ENCODE data around the gene DNAI1.

DNAI1 gene

DNA sequence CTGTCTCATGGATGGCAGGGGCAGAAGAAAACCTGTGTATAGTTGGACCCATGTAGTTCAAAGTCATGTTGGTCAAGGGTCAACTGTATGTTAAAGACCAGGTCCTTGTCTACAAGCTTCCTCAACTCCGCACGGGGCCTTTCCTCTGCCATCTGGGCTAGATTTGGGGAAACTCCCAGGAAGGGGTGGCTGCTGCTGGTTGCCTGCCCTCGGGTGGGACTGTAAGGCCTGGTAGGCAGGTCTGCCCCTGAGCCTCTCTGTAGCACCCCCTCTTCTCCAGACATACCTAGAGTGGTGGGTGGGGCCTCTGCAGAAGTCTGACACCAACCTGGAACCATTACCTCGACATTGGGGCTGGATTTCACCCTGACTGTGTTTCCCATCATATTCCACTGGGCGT lies 49.0 kb downstream of the DNAI1 start:
- in situ Hi-C loops (cut with MboI; ENCODE audit: low pct_unique_long_range_greater_than_20kb, low sequenced_read_pairs, unreplicated experiment), result no loop called here
- TF ChIP-seq, protein P1, sequence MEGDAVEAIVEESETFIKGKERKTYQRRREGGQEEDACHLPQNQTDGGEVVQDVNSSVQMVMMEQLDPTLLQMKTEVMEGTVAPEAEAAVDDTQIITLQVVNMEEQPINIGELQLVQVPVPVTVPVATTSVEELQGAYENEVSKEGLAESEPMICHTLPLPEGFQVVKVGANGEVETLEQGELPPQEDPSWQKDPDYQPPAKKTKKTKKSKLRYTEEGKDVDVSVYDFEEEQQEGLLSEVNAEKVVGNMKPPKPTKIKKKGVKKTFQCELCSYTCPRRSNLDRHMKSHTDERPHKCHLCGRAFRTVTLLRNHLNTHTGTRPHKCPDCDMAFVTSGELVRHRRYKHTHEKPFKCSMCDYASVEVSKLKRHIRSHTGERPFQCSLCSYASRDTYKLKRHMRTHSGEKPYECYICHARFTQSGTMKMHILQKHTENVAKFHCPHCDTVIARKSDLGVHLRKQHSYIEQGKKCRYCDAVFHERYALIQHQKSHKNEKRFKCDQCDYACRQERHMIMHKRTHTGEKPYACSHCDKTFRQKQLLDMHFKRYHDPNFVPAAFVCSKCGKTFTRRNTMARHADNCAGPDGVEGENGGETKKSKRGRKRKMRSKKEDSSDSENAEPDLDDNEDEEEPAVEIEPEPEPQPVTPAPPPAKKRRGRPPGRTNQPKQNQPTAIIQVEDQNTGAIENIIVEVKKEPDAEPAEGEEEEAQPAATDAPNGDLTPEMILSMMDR (IDR thresholded peaks at IDR 0.05; ENCODE audit: extremely low read depth, insufficient read depth, missing control alignments), result no peak
- DNase-seq (ENCODE audit: low spot score), result no peak

DNA sequence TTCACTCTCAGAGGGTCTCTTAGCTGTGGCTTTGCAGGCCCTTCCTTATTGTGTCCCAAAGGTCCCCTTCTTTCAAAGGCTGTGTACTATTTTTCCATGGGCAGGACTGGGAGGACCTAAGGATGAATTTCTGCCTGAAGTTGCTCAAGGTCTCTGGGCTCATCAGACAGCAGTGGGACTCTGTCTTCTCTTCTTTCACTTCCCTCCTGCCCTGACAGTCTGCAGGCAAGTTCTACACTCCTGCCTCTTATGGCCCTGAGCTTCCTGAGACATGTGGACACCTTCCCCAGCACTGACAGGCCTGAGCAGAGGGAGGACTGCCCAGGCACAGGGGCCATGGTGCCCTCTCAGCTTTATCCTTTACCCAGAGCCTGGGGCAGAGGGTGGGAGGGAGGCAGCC lies 49.4 kb downstream of the DNAI1 start:
- in situ Hi-C loops (cut with MboI; ENCODE audit: low pct_unique_long_range_greater_than_20kb, low sequenced_read_pairs, unreplicated experiment), result no loop called here
- no peak for DNase-seq (ENCODE audit: low spot score)
- TF ChIP-seq, protein P1 (IDR thresholded peaks at IDR 0.05; ENCODE audit: extremely low read depth, insufficient read depth, missing control alignments), result no peak

DNA sequence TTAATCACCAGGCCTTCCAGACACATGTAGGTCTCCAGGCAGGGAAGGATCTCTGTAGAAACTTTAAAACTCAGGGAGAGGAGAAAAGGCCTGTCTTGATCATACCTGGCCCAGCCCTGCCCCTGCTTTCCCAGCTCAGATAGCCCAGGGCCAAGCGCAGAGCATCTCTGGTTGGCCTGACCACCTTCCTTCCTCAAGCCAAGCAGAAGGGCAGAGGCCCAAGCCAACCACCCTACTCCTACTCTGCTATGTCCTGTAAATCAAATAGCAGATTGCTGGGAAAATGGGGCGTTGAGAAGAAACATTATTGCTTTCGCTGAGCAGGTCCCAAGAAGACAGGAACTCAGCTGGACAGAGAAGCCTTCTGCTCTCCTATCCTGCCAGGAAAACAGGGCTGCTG lies 49.9 kb downstream of the DNAI1 start:
- no peak for DNase-seq (ENCODE audit: low spot score)
- in situ Hi-C loops (cut with MboI; ENCODE audit: low pct_unique_long_range_greater_than_20kb, low sequenced_read_pairs, unreplicated experiment), result no loop called here
- TF ChIP-seq, protein P1 (IDR thresholded peaks at IDR 0.05; ENCODE audit: extremely low read depth, insufficient read depth, missing control alignments), result no peak

DNA sequence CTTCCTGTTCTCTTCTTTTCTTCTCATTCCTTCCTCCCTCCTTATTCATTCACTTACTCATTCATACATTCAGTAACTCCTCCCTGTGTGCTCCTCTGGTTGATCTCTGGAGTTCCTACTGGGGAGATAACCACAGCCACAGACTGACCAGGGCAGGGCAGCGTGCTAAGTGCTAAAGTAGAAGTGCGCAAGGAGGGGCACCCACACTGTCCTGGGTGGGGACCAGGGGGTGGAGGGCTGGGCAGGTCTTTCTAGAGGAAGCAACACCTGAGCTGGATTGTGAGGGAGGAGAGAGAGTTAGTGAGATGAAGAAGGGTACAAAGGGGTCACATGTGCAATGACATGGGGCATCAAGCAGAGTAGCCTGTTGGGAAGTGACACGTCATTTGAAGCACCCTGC lies 50.3 kb downstream of the DNAI1 start:
- TF ChIP-seq, protein P1 (IDR thresholded peaks at IDR 0.05; ENCODE audit: extremely low read depth, insufficient read depth, missing control alignments), result no peak
- in situ Hi-C loops (cut with MboI; ENCODE audit: low pct_unique_long_range_greater_than_20kb, low sequenced_read_pairs, unreplicated experiment), result no loop called here

DNA sequence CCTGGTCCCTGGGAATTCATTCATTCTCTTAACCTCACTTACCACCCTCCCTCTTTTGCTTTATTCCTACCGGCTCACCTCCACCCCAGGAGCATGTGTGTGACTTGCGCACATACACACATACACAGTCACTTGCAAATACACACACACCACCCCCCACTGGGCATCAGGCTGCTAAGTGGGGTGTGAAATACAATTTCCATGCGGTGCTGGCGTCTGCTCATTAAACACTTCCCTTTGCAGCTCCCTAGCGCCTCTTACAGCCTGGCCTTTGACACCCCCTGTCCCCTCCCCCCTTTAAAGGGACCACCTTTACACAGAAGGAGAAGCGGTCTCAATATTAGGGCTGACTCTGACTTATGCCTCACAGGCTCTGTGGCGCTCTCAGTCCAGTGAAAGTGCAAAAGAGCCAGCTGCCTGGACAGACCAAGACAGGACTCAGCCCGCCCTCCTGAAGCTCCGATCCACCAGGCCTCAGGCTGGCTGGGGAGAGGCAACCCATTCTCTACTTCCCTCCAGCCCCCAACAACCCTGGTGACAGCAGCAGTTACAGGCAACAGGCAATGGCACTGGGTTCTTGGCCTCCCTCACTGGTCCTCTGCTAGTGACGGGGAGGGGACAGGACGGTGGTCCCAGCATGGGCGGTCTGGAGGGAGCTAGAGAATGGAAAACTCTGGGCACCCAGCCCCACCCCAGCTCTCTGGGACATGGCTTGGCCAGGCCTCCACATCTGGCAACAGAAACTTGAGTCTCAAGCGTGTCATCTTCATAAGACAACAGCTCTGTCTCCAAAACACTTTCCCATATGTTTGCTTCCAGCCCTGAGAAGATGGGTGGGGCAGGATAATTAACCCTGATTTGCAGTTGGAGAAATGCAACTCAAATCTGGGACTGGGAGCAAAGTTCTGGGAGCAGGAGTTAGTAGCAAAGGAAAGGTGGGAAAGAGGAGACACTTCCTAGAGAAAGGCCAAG lies 52.2 kb downstream of the DNAI1 start:
- no peak for DNase-seq (ENCODE audit: low spot score)
- in situ Hi-C loops (cut with MboI; ENCODE audit: low pct_unique_long_range_greater_than_20kb, low sequenced_read_pairs, unreplicated experiment), result no loop called here
- TF ChIP-seq, protein P1 (IDR thresholded peaks at IDR 0.05; ENCODE audit: extremely low read depth, insufficient read depth, missing control alignments), result no peak

More for the DNA sequence above, 50.3 kb downstream of the DNAI1 start:
- no peak for DNase-seq (ENCODE audit: low spot score)

DNA sequence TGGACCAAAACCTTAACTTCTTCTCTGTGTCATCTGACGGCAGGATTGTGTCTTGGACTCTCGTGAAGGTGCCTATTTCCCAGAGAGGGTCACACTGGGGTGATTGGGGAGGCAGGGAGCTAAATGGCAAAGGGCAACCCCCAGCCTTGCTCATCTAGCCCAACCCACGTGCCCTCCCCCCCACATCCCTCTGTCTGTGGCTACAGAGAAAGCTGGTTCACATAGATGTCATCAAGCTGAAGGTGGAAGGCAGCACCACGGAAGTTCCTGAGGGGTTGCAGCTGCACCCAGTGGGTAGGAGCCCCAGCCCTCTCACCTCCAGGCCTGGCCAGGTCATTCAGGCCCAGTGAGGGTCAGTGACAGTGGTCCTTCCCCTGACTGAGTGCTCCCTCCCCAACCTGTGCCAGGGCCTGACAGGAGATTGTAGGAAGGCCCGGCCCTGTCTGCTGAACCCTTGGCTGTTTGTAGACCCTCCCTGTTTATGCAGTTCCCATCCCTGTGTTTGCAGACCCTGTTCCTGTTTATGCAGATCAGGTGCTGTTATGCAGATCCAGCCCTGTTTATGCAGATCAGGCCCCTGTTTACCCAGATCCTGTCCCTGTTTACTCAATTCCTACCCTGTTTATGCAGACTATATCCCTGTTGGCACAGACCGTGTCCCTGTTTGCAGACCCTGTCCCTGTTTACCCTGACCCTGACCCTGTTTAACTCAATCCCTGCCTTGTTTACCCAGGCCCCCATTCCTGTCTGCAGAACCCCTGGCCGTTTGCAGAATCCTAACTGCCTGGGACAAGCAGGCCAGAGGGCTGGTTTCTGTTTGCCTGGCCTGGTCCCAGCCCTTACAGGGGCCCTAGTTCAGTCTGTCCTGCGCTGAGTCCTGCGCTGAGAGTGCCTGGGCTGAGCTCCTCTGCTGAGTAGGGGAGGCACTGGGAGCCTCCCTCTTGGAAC lies 53.8 kb downstream of the DNAI1 start:
- TF ChIP-seq, protein P1 (IDR thresholded peaks at IDR 0.05; ENCODE audit: extremely low read depth, insufficient read depth, missing control alignments), result no peak
- no peak for DNase-seq (ENCODE audit: low spot score)
- in situ Hi-C loops (cut with MboI; ENCODE audit: low pct_unique_long_range_greater_than_20kb, low sequenced_read_pairs, unreplicated experiment), result no loop called here
